Measurements from ENCODE around the gene RTN1. TPM values are rescaled to one million over a fixed set of nuclear protein-coding genes. Genes with fewer than 3 reads are reported as not detected.

RTN1 gene
- total RNA-seq: not detected

GRCh38 chr14:59870277-59871165 is at the start of gene RTN1:
Gene RTN1 (minus strand): TSS chr14:59870776. CDS start chr14:59870630, 146 bp downstream.
- H3K36me3 Mint-ChIP-seq (ENCODE audit: low read depth): no peaks in the 10 kb centered on the region
- ATAC-seq (peak; percentile 86), DNase-seq (peak; percentile 30)
- H3K27ac Mint-ChIP-seq: no peak within 1 kb of the TSS
- peak within 1 kb of the TSS; percentile 71 for H3K4me3 Mint-ChIP-seq
- H3K9me3 Mint-ChIP-seq (ENCODE audit: insufficient read depth): no peaks in the 10 kb centered on the region
- POLR2A ChIA-PET: no interaction called here
- peaks cover 6% of the 10 kb centered on the region for H3K4me1 Mint-ChIP-seq (ENCODE audit: low read depth)
- peaks cover 47% of the 10 kb centered on the region for H3K27me3 Mint-ChIP-seq (ENCODE audit: low read depth)
- CTCF ChIA-PET: no interaction called here

- no peaks in the 10 kb centered on the region for H3K9me3 Mint-ChIP-seq (ENCODE audit: insufficient read depth)
- H3K27ac Mint-ChIP-seq: no peak overlapping the region
- H3K4me1 Mint-ChIP-seq (ENCODE audit: low read depth): peaks cover 11% of the 10 kb centered on the region
- H3K4me3 Mint-ChIP-seq: peak overlapping the region; percentile 4
- POLR2A ChIA-PET: no interaction called here
- DNase-seq (no peak), ATAC-seq (no peak)
- CTCF ChIA-PET: interaction anchor here (0.6 kb wide), 1 partner anchor 23 kb away, joined by 3 read pairs; no protein-coding TSS in a partner anchor
- H3K36me3 Mint-ChIP-seq (ENCODE audit: low read depth): no peaks in the 10 kb centered on the region
- peaks cover 27% of the 10 kb centered on the region for H3K27me3 Mint-ChIP-seq (ENCODE audit: low read depth)
Observed at GRCh38 chr14:59920378-59920683, 49.8 kb upstream of the RTN1 start.

GRCh38 chr14:59919570-59920377 is 49.2 kb upstream of the RTN1 start, which contains the start of gene LRRC9:
Gene LRRC9 (plus strand): TSS chr14:59920144.
- Mint-ChIP-seq H3K36me3 (ENCODE audit: low read depth) (no peaks in the 10 kb centered on the region), H3K9me3 (ENCODE audit: insufficient read depth) (no peaks in the 10 kb centered on the region), H3K4me3 (peak within 1 kb of the TSS; percentile 60), H3K27ac (no peak within 1 kb of the TSS), H3K4me1 (ENCODE audit: low read depth) (peaks cover 11% of the 10 kb centered on the region), H3K27me3 (ENCODE audit: low read depth) (peaks cover 27% of the 10 kb centered on the region)
- ATAC-seq (peak; percentile 49), DNase-seq (peak; percentile 26)
- CTCF ChIA-PET: interaction anchor here (0.6 kb wide), 1 partner anchor 22 kb away, joined by 3 read pairs; no protein-coding TSS in a partner anchor
- POLR2A ChIA-PET: no interaction called here

GRCh38 chr14:59918824-59919569 is 48.4 kb upstream of the RTN1 start:
- Mint-ChIP-seq H3K9me3 (ENCODE audit: insufficient read depth) (no peaks in the 10 kb centered on the region), H3K36me3 (ENCODE audit: low read depth) (no peaks in the 10 kb centered on the region), H3K27ac (no peak overlapping the region), H3K4me1 (ENCODE audit: low read depth) (peaks cover 11% of the 10 kb centered on the region), H3K27me3 (ENCODE audit: low read depth) (peaks cover 27% of the 10 kb centered on the region), H3K4me3 (peak overlapping the region; percentile 60)
- ATAC-seq (peak; percentile 73), DNase-seq (peak; percentile 35)
- ChIA-PET CTCF (interaction anchor here (0.7 to 2.5 kb wide), 3 partner anchors 14 to 287 kb away, joined by 3 to 13 read pairs (median 3); no protein-coding TSS in a partner anchor), POLR2A (no interaction called here)

- Mint-ChIP-seq H3K27me3 (ENCODE audit: low read depth) (peaks cover 13% of the 10 kb centered on the region), H3K36me3 (ENCODE audit: low read depth) (no peaks in the 10 kb centered on the region), H3K4me1 (ENCODE audit: low read depth) (no peaks in the 10 kb centered on the region), H3K9me3 (ENCODE audit: insufficient read depth) (no peaks in the 10 kb centered on the region), H3K4me3 (no peak overlapping the region), H3K27ac (no peak overlapping the region)
- ChIA-PET CTCF (no interaction called here), POLR2A (no interaction called here)
- no peak for DNase-seq
- ATAC-seq: no peak
Observed at GRCh38 chr14:59913187-59913586, 42.6 kb upstream of the RTN1 start.

GRCh38 chr14:59912443-59912842 is 41.9 kb upstream of the RTN1 start:
- no peak overlapping the region for H3K4me3 Mint-ChIP-seq
- H3K27me3 Mint-ChIP-seq (ENCODE audit: low read depth): peaks cover 13% of the 10 kb centered on the region
- H3K9me3 Mint-ChIP-seq (ENCODE audit: insufficient read depth): no peaks in the 10 kb centered on the region
- no peaks in the 10 kb centered on the region for H3K4me1 Mint-ChIP-seq (ENCODE audit: low read depth)
- POLR2A ChIA-PET: no interaction called here
- no peak overlapping the region for H3K27ac Mint-ChIP-seq
- DNase-seq: no peak
- CTCF ChIA-PET: no interaction called here
- ATAC-seq: no peak
- H3K36me3 Mint-ChIP-seq (ENCODE audit: low read depth): no peaks in the 10 kb centered on the region

- H3K4me3 Mint-ChIP-seq: no peak overlapping the region
- ChIA-PET POLR2A (no interaction called here), CTCF (interaction anchor here (1.0 to 1.1 kb wide), 2 partner anchors 13 to 59 kb away, joined by 3 to 4 read pairs; no protein-coding TSS in a partner anchor)
- H3K36me3 Mint-ChIP-seq (ENCODE audit: low read depth): no peaks in the 10 kb centered on the region
- H3K9me3 Mint-ChIP-seq (ENCODE audit: insufficient read depth): no peaks in the 10 kb centered on the region
- peaks cover 10% of the 10 kb centered on the region for H3K27me3 Mint-ChIP-seq (ENCODE audit: low read depth)
- H3K27ac Mint-ChIP-seq: no peak overlapping the region
- no peaks in the 10 kb centered on the region for H3K4me1 Mint-ChIP-seq (ENCODE audit: low read depth)
- ATAC-seq (no peak), DNase-seq (no peak)
Observed at GRCh38 chr14:59905188-59905587, 34.6 kb upstream of the RTN1 start.

GRCh38 chr14:59904184-59904583 is 33.6 kb upstream of the RTN1 start:
- no peaks in the 10 kb centered on the region for H3K9me3 Mint-ChIP-seq (ENCODE audit: insufficient read depth)
- POLR2A ChIA-PET: no interaction called here
- no peak for ATAC-seq
- no peak overlapping the region for H3K27ac Mint-ChIP-seq
- no peak for DNase-seq
- peaks cover 6% of the 10 kb centered on the region for H3K27me3 Mint-ChIP-seq (ENCODE audit: low read depth)
- no peaks in the 10 kb centered on the region for H3K36me3 Mint-ChIP-seq (ENCODE audit: low read depth)
- CTCF ChIA-PET: interaction anchor here (1.0 to 1.1 kb wide), 2 partner anchors 14 to 60 kb away, joined by 3 to 4 read pairs; no protein-coding TSS in a partner anchor
- H3K4me3 Mint-ChIP-seq: no peak overlapping the region
- no peaks in the 10 kb centered on the region for H3K4me1 Mint-ChIP-seq (ENCODE audit: low read depth)

GRCh38 chr14:59900556-59900955 is 30.0 kb upstream of the RTN1 start:
- Mint-ChIP-seq H3K36me3 (ENCODE audit: low read depth) (no peaks in the 10 kb centered on the region), H3K9me3 (ENCODE audit: insufficient read depth) (no peaks in the 10 kb centered on the region), H3K27ac (no peak overlapping the region), H3K4me1 (ENCODE audit: low read depth) (no peaks in the 10 kb centered on the region), H3K27me3 (ENCODE audit: low read depth) (peaks cover 11% of the 10 kb centered on the region), H3K4me3 (no peak overlapping the region)
- CTCF ChIA-PET: no interaction called here
- POLR2A ChIA-PET: no interaction called here
- DNase-seq (no peak), ATAC-seq (no peak)

- ATAC-seq: no peak
- CTCF ChIA-PET: interaction anchor here (0.6 to 2.9 kb wide), 7 partner anchors 13 to 391 kb away, joined by 3 to 10 read pairs (median 4); partner anchors contain the start of gene LRRC9
- Mint-ChIP-seq H3K36me3 (ENCODE audit: low read depth) (no peaks in the 10 kb centered on the region), H3K27me3 (ENCODE audit: low read depth) (peaks cover 11% of the 10 kb centered on the region), H3K4me1 (ENCODE audit: low read depth) (no peaks in the 10 kb centered on the region), H3K27ac (no peak overlapping the region), H3K4me3 (no peak overlapping the region), H3K9me3 (ENCODE audit: insufficient read depth) (no peaks in the 10 kb centered on the region)
- DNase-seq: no peak
- POLR2A ChIA-PET: no interaction called here
Observed at GRCh38 chr14:59897757-59898383, 27.3 kb upstream of the RTN1 start.

- POLR2A ChIA-PET: no interaction called here
- H3K36me3 Mint-ChIP-seq (ENCODE audit: low read depth): no peaks in the 10 kb centered on the region
- no peaks in the 10 kb centered on the region for H3K4me1 Mint-ChIP-seq (ENCODE audit: low read depth)
- no peak overlapping the region for H3K27ac Mint-ChIP-seq
- ATAC-seq (no peak), DNase-seq (no peak)
- no peak overlapping the region for H3K4me3 Mint-ChIP-seq
- H3K9me3 Mint-ChIP-seq (ENCODE audit: insufficient read depth): no peaks in the 10 kb centered on the region
- peaks cover 10% of the 10 kb centered on the region for H3K27me3 Mint-ChIP-seq (ENCODE audit: low read depth)
- CTCF ChIA-PET: no interaction called here
Observed at GRCh38 chr14:59895721-59896120, 25.1 kb upstream of the RTN1 start.
